ENCODE results near the gene TPPP3.
A peak's percentile ranks its signal among the peaks of the same experiment; 100 is the strongest.
"Not testable (repeated sequence)": the region's sequence is repeated elsewhere in the genome, so short reads cannot be mapped to it uniquely, and the experiment has no call there.

Gene TPPP3

GRCh38 chr16:67389911-67390815 lies 3.1 kb downstream of the TPPP3 start:
- DNase-seq (ENCODE audit: low read depth) = no peak

- DNase-seq (ENCODE audit: low read depth) = no peak
Measured at GRCh38 chr16:67388591-67388990, 4.7 kb downstream of the TPPP3 start.

- DNase-seq (ENCODE audit: low read depth) = no peak
Measured at GRCh38 chr16:67388191-67388590, 5.1 kb downstream of the TPPP3 start.

GRCh38 chr16:67387479-67388079 lies 5.7 kb downstream of the TPPP3 start:
- no peak for DNase-seq (ENCODE audit: low read depth)

- no peak for DNase-seq (ENCODE audit: low read depth)
Measured at GRCh38 chr16:67386861-67387455, 6.3 kb downstream of the TPPP3 start.

GRCh38 chr16:67384778-67385510 lies 8.4 kb downstream of the TPPP3 start:
- DNase-seq (ENCODE audit: low read depth) = no peak

GRCh38 chr16:67383284-67383683 lies 10.0 kb downstream of the TPPP3 start:
- DNase-seq (ENCODE audit: low read depth) = no peak

GRCh38 chr16:67378642-67379041 lies 14.7 kb downstream of the TPPP3 start:
- peak; percentile 24 for DNase-seq (ENCODE audit: low read depth)

- DNase-seq (ENCODE audit: low read depth) = not testable (repeated sequence)
Measured at GRCh38 chr16:67376012-67376411, 17.3 kb downstream of the TPPP3 start.

- peak; percentile 15 for DNase-seq (ENCODE audit: low read depth)
Measured at GRCh38 chr16:67372664-67373063, 20.6 kb downstream of the TPPP3 start.

GRCh38 chr16:67370661-67371060 lies 22.6 kb downstream of the TPPP3 start:
- DNase-seq (ENCODE audit: low read depth) = no peak

- DNase-seq (ENCODE audit: low read depth) = no peak
Measured at GRCh38 chr16:67364600-67365235, 28.6 kb downstream of the TPPP3 start.

GRCh38 chr16:67361038-67361437 lies 32.3 kb downstream of the TPPP3 start:
- no peak for DNase-seq (ENCODE audit: low read depth)

GRCh38 chr16:67359540-67360269 lies 33.6 kb downstream of the TPPP3 start:
- not testable (repeated sequence) for DNase-seq (ENCODE audit: low read depth)

- DNase-seq (ENCODE audit: low read depth) = no peak
Measured at GRCh38 chr16:67357561-67357960, 35.7 kb downstream of the TPPP3 start.

- no peak for DNase-seq (ENCODE audit: low read depth)
Measured at GRCh38 chr16:67356396-67356795, 36.9 kb downstream of the TPPP3 start.

- DNase-seq (ENCODE audit: low read depth) = not testable (repeated sequence)
Measured at GRCh38 chr16:67352463-67352862, 40.8 kb downstream of the TPPP3 start.

GRCh38 chr16:67350324-67350723 lies 43.0 kb downstream of the TPPP3 start:
- no peak for DNase-seq (ENCODE audit: low read depth)

- DNase-seq (ENCODE audit: low read depth) = peak; percentile 26
Measured at GRCh38 chr16:67349172-67349571, 44.1 kb downstream of the TPPP3 start.

GRCh38 chr16:67346341-67346740 lies 47.0 kb downstream of the TPPP3 start:
- no peak for DNase-seq (ENCODE audit: low read depth)

- DNase-seq (ENCODE audit: low read depth) = no peak
Measured at GRCh38 chr16:67345401-67345800, 47.9 kb downstream of the TPPP3 start.

All from amniotic epithelial cell (primary cell).